ENCODE data around the gene PPM1B. TPM values are rescaled to one million over a fixed set of nuclear protein-coding genes. Genes with fewer than 3 reads are reported as not detected.

PPM1B gene
- total and polyA plus RNA-seq, 2 of the 13 experiments (the other 11 are each of a cell fraction or from before 2014, with no cell fraction given) = 24.4 to 25.0 TPM

GRCh38 chr2:44169155-44169898 is 652 bp downstream of the PPM1B start (continued):
- TF ChIP-seq RELA (CRISPR knock-in tag; IDR thresholded peaks at IDR 0.05) (0 out of 2 replicates have a peak, but pooled peaks have one; percentile 26), ZNF761 (CRISPR knock-in tag; conservative IDR thresholded peaks at IDR 0.05) (0 out of 2 replicates have a peak, but pooled peaks have one; percentile 22), DDIT3 (CRISPR knock-in tag; IDR thresholded peaks at IDR 0.05) (no peak), ZNF768 (CRISPR knock-in tag; IDR thresholded peaks at IDR 0.05) (peak; percentile 25; the same call in 1 of the 2 replicates), MXD3 (CRISPR knock-in tag; IDR thresholded peaks at IDR 0.05) (no peak), ISL2 (CRISPR knock-in tag; IDR thresholded peaks at IDR 0.05) (no peak), ZNF547 (CRISPR knock-in tag; IDR thresholded peaks at IDR 0.05) (0 out of 2 replicates have a peak, but pooled peaks have one; percentile 48), RFXAP (CRISPR knock-in tag; IDR thresholded peaks at IDR 0.05; ENCODE audit: borderline replicate concordance) (no peak), KDM4B (CRISPR knock-in tag; IDR thresholded peaks at IDR 0.05) (peak; percentile 0; the same call in 1 of the 2 replicates), ZNF816 (CRISPR knock-in tag; IDR thresholded peaks at IDR 0.05; ENCODE audit: borderline replicate concordance) (peak; percentile 16; the same call in 1 of the 2 replicates), ZNF562 (CRISPR knock-in tag; IDR thresholded peaks at IDR 0.05; ENCODE audit: borderline replicate concordance) (no peak), THAP11 (CRISPR knock-in tag; IDR thresholded peaks at IDR 0.05) (0 out of 2 replicates have a peak, but pooled peaks have one; percentile 1), ZSCAN30 (CRISPR knock-in tag; IDR thresholded peaks at IDR 0.05) (0 out of 2 replicates have a peak, but pooled peaks have one; percentile 66), KAT7 (CRISPR knock-in tag; IDR thresholded peaks at IDR 0.05; ENCODE audit: borderline replicate concordance) (peak; percentile 91; the same call in 1 of the 2 replicates), ZNF282 (IDR thresholded peaks at IDR 0.05; ENCODE audit: partially characterized antibody) (no peak), CHCHD3 (CRISPR knock-in tag; IDR thresholded peaks at IDR 0.05) (peak; percentile 35; the same call in 1 of the 2 replicates), SIN3B (IDR thresholded peaks at IDR 0.05; ENCODE audit: low read length) (peak; percentile 18; the same call in 1 of the 2 replicates), ZNF382 (CRISPR knock-in tag; IDR thresholded peaks at IDR 0.05; ENCODE audit: borderline replicate concordance) (no peak), IKZF5 (CRISPR knock-in tag; IDR thresholded peaks at IDR 0.05) (0 out of 2 replicates have a peak, but pooled peaks have one; percentile 40), KDM5A (IDR thresholded peaks at IDR 0.05; ENCODE audit: borderline replicate concordance, low read length) (peak; percentile 44), NRL (CRISPR knock-in tag; IDR thresholded peaks at IDR 0.05; ENCODE audit: borderline replicate concordance) (peak; percentile 13; the same call in 1 of the 2 replicates), STAT5B (CRISPR knock-in tag; IDR thresholded peaks at IDR 0.05) (no peak), ELF4 (CRISPR knock-in tag; IDR thresholded peaks at IDR 0.05; ENCODE audit: borderline replicate concordance) (peak; percentile 36; the same call in 1 of the 2 replicates), POLR2AphosphoS2 (IDR thresholded peaks at IDR 0.05; ENCODE audit: low read depth, low read length) (no peak), TEF (CRISPR knock-in tag; IDR thresholded peaks at IDR 0.05) (0 out of 2 replicates have a peak, but pooled peaks have one; percentile 60), ZNF614 (CRISPR knock-in tag; IDR thresholded peaks at IDR 0.05; ENCODE audit: borderline replicate concordance) (0 out of 2 replicates have a peak, but pooled peaks have one; percentile 1), ELF3 (CRISPR knock-in tag; IDR thresholded peaks at IDR 0.05) (peak; percentile 82), KDM5B (CRISPR knock-in tag; IDR thresholded peaks at IDR 0.05; ENCODE audit: borderline replicate concordance) (peak; percentile 57; the same call in 1 of the 2 replicates), KMT2A (CRISPR knock-in tag; IDR thresholded peaks at IDR 0.05) (peak; percentile 38; the same call in 1 of the 2 replicates)
